Upper lobe of left lung (tissue), 6 donors: Measurements from ENCODE around the gene GRIA1. TPM values are rescaled to one million over a fixed set of nuclear protein-coding genes. Genes with fewer than 3 reads are reported as not detected.
A peak's percentile ranks its signal among the peaks of the same experiment; 100 is the strongest.

Experiments
- ATAC-seq, 2 donors: fragments of 200-7000 bp; cut with Tn5 transposase; one replicate each; pipeline ENCODE4 v1.9.1; 2022; ENCODE audit warnings: mild to moderate bottlenecking in 2 of 2, moderate library complexity in 2 of 2; ENCODE audit not compliant: low FRiP score in 2 of 2
- DNase-seq, 2 donors: peaks; one replicate each; pipeline ENCODE4 v3.0.0-alpha.2; 2019 to 2020
- H3K27ac ChIP-seq, 4 donors: fragments of 200-600 bp; sonication (generic); one replicate each; pipeline ENCODE4 v1.5.1; 2016 to 2019
- H3K27me3 ChIP-seq, 4 donors: fragments of 200-600 bp; sonication (generic); one replicate each; pipeline ENCODE4 v1.5.1; 2017 to 2019
- H3K36me3 ChIP-seq, 4 donors: fragments of 200-600 bp; sonication (generic); one replicate each; pipeline ENCODE4 v1.5.1; 2016 to 2019
- H3K4me1 ChIP-seq, 4 donors: fragments of 200-600 bp; sonication (generic); one replicate each; pipeline ENCODE4 v1.5.1; 2018 to 2019
- H3K4me3 ChIP-seq, 4 donors: fragments of 200-600 bp; sonication (generic); one replicate each; pipeline ENCODE4 v1.5.1; 2017 to 2019; ENCODE audit warnings: mild to moderate bottlenecking in 2 of 4, moderate library complexity in 1 of 4
- H3K9me3 ChIP-seq, 4 donors: fragments of 200-600 bp; sonication (generic); one replicate each; pipeline ENCODE4 v1.5.1; 2018 to 2019
- CTCF ChIP-seq, 6 experiments: fragments of 450-650 bp in 4 of 6; fragments of 200-600 bp in 2 of 6; sonication (generic) in 2 of 6; IDR thresholded peaks; one replicate each; pipeline ENCODE4 v1.5.1; 2016 to 2019; ENCODE audit warnings: antibody characterized with exemption in 6 of 6
- EP300 ChIP-seq, 4 donors: sonication (generic); formaldehyde crosslinking; IDR thresholded peaks; one replicate each; pipeline ENCODE4 v1.5.1; 2017; ENCODE audit warnings: antibody characterized with exemption in 4 of 4, control low read depth in 2 of 4
- POLR2A ChIP-seq, 4 donors: fragments of 450-650 bp; IDR thresholded peaks; one replicate each; pipeline ENCODE4 v1.5.1; 2016 to 2017; ENCODE audit warnings: antibody characterized with exemption in 4 of 4, mild to moderate bottlenecking in 2 of 4
- POLR2AphosphoS5 ChIP-seq, 2 donors: sonication (generic); formaldehyde crosslinking; IDR thresholded peaks; one replicate each; pipeline ENCODE4 v1.5.1; 2017; ENCODE audit warnings: antibody characterized with exemption in 2 of 2
- WGBS, 2 donors: methylation state at CpG; one replicate each; pipeline ENCODE4 v1.1.5; 2017 to 2018; 5-methylcytosine and 5-hydroxymethylcytosine counted together
- total RNA-seq, 6 donors: library from RNA; depleted of rRNA in 4 of 6; stranded (reverse); fragments of >200 nt in 4 of 6; gene quantifications; one replicate each; pipeline versions ENCODE4 v1.1.0 to v1.2.1, GENCODE V29; 2016 to 2021
- donor health status: DM: no; HTN: no; CAD: no; lungs with moderate emphysema.
- donor health status: DM: no; HTN: yes; CAD: no; lungs with severe emphysema.

GRIA1 gene
- total RNA-seq, 6 donors from 2014 or later = 4.3 to 17.8 (median 9.3) TPM

- Histone ChIP-seq H3K27ac (no peak overlapping the region), H3K4me3 (no peak overlapping the region), H3K9me3 (no peaks in the 10 kb centered on the region), H3K36me3 (no peaks in the 10 kb centered on the region), H3K4me1 (no peaks in the 10 kb centered on the region), H3K27me3 (no peaks in the 10 kb centered on the region)
- no peak for ATAC-seq
- no peak for DNase-seq
- TF ChIP-seq POLR2A (IDR thresholded peaks at IDR 0.05) (no peak), POLR2AphosphoS5 (IDR thresholded peaks at IDR 0.05) (no peak), EP300 (IDR thresholded peaks at IDR 0.05) (no peak), CTCF (IDR thresholded peaks at IDR 0.05) (no peak)
These were observed 318.7 kb downstream of the GRIA1 start for GRCh38 chr5:153809166-153809565.

GRCh38 chr5:153813901-153814300 is 323.4 kb downstream of the GRIA1 start:
- no peaks in the 10 kb centered on the region for H3K4me1 ChIP-seq
- H3K9me3 ChIP-seq = no peaks in the 10 kb centered on the region
- no peak for TF ChIP-seq EP300 (IDR thresholded peaks at IDR 0.05)
- TF ChIP-seq CTCF (IDR thresholded peaks at IDR 0.05) = no peak
- TF ChIP-seq POLR2AphosphoS5 (IDR thresholded peaks at IDR 0.05) = no peak
- TF ChIP-seq POLR2A (IDR thresholded peaks at IDR 0.05) = no peak
- H3K27me3 ChIP-seq = no peaks in the 10 kb centered on the region
- no peak for ATAC-seq
- WGBS, 2 donors = 84 to 87% methylated on average over 4 of the region's 4 CpGs
- no peak overlapping the region for H3K4me3 ChIP-seq
- H3K27ac ChIP-seq = no peak overlapping the region
- no peak for DNase-seq
- H3K36me3 ChIP-seq = no peaks in the 10 kb centered on the region

GRCh38 chr5:153816870-153817269 is 326.4 kb downstream of the GRIA1 start:
- Histone ChIP-seq H3K4me1 (no peaks in the 10 kb centered on the region), H3K9me3 (no peaks in the 10 kb centered on the region), H3K4me3 (no peak overlapping the region), H3K36me3 (no peaks in the 10 kb centered on the region), H3K27ac (peak overlapping the region in 2 of 4 donors; percentile 32 to 68), H3K27me3 (no peaks in the 10 kb centered on the region)
- 59 to 76% methylated on average over 2 of the region's 2 CpGs for WGBS, 2 donors
- TF ChIP-seq CTCF (IDR thresholded peaks at IDR 0.05) = peak in 1 of 6 experiments; percentile 19
- no peak for TF ChIP-seq POLR2AphosphoS5 (IDR thresholded peaks at IDR 0.05)
- TF ChIP-seq POLR2A (IDR thresholded peaks at IDR 0.05) = no peak
- TF ChIP-seq EP300 (IDR thresholded peaks at IDR 0.05) = peak in 1 of 4 donors; percentile 22
- DNase-seq = no peak
- ATAC-seq = no peak

- no peak for ATAC-seq
- no peaks in the 10 kb centered on the region for H3K4me1 ChIP-seq
- WGBS, 2 donors = 74 to 80% methylated on average over 2 of the region's 2 CpGs
These were observed 328.2 kb downstream of the GRIA1 start for GRCh38 chr5:153818626-153819025.

More at GRCh38 chr5:153818626-153819025, 328.2 kb downstream of the GRIA1 start:
- TF ChIP-seq POLR2AphosphoS5 (IDR thresholded peaks at IDR 0.05) (no peak), CTCF (IDR thresholded peaks at IDR 0.05) (no peak)
- Histone ChIP-seq H3K36me3 (no peaks in the 10 kb centered on the region), H3K4me3 (no peak overlapping the region), H3K27me3 (no peaks in the 10 kb centered on the region), H3K9me3 (no peaks in the 10 kb centered on the region), H3K27ac (no peak overlapping the region)
- DNase-seq = no peak
